Measurements from ENCODE around the gene TOR1AIP2. TPM values are rescaled to one million over a fixed set of nuclear protein-coding genes. Genes with fewer than 3 reads are reported as not detected.

The TOR1AIP2 gene
- total RNA-seq, 1 donor from 2014 or later, result 50.5 TPM

DNA sequence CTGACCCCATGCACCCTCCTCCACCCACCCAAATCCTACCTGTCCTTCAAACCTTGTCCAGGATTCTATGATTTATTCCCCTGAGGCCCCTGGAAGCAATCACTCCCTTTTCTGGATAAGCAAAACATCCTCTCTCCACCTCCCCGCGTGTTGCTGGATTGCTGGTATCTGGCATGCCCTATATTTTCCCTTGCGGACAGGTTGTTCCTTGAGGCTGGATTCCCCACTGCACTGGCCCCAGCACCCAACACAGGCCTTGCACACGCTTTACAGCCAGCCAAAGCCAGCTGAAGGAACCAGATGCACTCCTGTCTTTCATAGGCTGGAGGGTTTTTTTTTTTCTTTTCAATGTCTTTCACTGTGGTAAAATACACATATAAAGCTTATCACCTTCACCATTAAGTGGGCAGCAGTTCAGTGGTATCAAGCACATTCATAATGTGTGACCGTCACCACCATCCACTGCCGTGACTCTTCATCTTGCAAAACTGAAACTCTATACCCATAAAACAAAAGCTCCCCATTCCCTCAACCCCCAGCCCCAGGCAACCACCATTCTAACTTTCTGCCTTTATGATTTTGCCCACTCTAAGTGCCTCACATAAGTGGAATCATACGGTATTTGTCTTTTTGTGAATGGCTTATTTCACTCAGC lies 50.9 kb downstream of the TOR1AIP2 start:
- no peak for FAIRE-seq
- no peak for DNase-seq (ENCODE audit: low spot score in 2 of 2)

DNA sequence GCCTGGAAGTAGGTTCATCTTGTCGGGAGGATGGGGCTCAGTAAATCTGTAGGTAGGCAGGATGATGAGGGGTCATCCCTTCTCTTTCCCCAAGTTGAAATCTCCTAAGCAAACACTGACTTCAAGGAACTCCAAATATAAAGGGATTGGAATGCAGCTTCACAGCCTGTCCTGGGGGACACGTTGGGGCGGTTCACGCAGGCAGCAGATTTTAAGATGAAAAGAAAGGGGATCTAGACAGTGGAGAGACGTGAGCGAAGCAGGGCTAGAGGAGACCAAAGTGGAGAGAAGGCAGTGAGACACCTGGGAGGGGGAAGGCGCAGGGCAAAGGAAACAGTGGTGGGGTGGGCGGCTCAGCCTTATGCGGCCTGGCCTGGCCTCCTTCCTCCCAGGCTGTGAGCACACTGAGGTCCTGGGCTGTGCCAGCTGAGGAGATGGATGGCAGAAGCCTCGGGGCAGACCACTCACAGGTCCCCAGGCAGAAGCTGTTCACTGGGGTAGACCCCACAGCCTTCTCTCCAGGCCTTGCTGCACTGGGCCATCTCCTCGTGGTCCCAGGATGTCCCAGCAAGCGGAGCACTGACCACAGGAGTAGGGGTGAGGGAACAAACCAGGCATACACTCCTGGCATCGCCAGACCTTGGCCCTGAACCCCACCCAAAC lies 51.7 kb downstream of the TOR1AIP2 start:
- FAIRE-seq (no peak), DNase-seq (ENCODE audit: low spot score in 2 of 2) (no peak)

DNA sequence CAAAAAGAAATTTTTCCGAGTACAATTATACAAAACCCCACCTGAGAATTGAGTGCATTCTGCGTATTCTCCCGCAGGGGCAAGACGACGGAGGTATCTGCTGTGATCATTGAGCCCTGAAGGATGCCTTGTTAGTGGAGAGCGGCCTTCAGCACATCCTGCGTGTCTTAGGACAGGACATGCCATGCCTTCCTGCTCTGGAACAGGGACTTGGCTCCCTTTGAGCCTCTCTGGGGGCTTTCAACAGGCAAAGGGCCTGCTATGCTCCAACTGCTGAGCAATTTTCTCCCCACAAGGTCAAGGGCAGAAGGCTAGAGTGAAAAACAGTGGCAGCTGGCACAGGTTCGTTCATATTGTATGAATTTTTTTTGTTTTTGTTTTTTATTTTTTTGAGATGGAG lies 52.4 kb downstream of the TOR1AIP2 start:
- FAIRE-seq (no peak), DNase-seq (ENCODE audit: low spot score in 2 of 2) (no peak)

DNA sequence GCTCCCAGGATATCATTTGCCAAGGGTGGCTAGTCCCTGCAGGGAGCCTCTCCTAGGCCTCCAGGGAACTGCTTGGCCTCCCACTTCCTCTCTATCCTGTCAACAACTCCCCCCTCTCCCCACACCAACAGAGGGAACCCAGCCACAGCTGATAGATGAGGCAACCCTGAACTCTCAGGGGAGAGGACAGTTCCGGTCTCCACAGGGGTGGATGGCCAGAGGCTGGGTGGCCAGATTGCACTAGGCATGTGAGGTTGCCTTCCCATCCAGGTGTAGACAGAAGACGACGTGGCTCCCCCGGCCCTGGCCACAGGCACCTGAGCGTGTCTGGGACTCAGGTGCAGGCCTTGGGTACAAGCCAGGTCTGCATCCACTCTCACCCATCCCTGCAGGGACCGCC lies 53.3 kb downstream of the TOR1AIP2 start:
- DNase-seq (ENCODE audit: low spot score in 2 of 2) (no peak), FAIRE-seq (no peak)

DNA sequence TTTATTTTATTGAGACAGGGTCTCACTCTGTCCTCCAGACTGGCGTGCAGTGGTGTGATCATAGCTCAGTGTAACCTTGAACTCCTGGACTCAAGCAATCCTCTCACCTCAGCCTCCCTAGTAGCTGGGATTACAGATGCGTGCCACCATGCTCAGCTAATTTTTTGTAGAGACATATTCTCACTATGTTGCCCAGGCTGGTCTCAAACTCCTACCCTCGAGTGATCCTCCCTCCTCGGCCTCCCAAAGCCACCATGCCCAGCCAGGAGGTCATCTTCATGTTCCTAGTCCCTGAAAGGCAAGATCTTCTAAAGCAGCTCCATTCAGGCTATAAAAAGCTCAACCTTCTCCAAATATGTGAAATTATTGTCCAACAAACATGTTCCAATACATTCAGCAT lies 53.9 kb downstream of the TOR1AIP2 start:
- no peak for FAIRE-seq

DNA sequence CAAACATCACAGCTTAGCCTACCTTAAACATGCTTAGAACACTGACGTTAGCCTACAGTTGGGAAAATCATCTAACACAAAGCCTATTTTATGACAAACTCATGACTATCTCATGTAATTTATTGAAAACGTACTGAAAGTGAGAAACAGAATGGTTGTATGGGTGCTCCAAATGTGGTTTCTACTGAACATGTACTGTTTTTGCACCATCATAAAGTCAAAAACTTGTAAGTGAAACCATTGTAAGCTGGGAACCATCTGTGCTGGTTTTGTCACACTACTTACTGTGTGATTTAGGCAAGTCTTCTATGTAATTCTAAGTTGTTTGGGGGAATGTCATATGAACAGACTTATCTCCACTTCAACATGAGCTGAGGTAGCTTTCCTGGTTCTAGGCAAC lies 55.5 kb downstream of the TOR1AIP2 start:
- FAIRE-seq, result no peak
- DNase-seq (ENCODE audit: low spot score in 2 of 2), result no peak

More for the DNA sequence above, 53.9 kb downstream of the TOR1AIP2 start:
- DNase-seq (ENCODE audit: low spot score in 2 of 2), result no peak

DNA sequence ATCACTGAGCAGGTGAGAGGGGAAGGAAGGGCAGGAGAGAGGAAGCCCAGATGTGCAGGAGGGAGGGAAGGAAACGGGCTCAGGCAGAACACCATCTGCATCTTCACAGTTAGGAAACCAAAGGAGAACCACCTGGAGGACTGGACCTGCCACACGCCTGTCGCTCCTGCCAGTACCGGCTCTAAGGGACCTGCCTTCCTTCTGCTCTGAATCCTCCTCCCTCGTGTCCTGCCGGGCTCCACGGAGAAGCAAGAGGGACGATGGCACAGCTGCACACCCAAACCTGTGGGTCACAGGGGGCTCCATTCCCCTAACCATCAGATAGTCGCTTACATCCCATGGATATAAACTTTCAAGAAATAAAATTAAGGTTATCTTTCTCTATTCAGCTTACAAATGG lies 56.1 kb downstream of the TOR1AIP2 start:
- DNase-seq (ENCODE audit: low spot score in 2 of 2) (no peak), FAIRE-seq (no peak)

DNA sequence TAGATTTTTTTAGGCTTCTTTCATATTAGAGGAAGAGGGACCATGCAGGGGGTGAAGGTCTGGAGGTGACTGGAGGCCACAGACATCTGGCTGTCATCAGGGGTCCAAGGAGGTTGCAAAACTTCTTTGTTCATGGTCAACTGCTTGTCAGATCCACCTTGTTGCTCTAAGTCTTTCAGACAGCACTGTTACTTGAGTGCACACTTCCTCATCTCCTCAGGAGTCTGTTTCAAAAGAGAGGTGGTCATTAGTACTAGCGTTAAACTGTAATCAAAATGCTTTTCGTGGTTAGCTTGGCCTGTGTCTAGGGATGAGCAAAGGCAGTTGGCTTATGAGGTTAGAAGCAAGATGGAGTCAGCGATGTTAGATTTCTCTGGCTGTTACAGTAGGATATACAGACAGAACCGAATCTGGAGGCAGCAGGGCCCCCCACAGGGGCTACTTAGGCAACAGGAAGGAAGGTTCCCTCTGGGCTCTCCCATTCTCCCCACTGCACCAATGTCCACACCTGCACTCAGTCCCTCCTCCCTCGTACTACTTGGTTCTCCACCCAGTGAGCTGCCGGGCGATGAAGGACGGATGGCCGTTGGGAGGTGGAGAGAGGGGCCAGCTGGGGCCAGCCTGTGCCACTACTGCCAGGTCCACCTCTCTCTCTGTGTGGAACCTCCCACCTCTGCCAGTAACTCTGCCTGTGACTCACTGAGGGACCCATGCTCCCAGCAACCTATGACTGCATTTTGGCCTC lies 57.2 kb downstream of the TOR1AIP2 start:
- DNase-seq (ENCODE audit: low spot score in 2 of 2) (no peak), FAIRE-seq (no peak)

DNA sequence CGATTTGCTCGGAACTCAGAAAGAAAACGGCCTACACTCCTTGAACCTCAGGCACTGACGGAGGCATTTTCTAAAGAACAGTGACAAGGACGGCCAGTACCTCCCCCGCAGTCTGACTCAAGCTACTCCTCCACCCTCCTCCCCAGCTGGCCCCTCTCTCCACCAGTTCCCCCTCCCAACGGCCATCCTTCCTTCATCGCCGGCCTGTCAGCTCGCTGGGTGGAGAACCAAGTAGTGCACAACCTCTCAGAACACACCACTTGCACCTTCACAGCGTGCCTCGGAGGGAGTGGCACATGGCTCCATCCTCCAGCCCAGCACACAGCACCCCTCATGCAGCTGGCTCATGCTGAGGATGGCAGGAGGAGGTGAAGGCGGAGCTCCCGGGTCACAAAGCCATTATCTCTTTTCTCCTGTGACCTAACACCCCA lies 58.8 kb downstream of the TOR1AIP2 start:
- FAIRE-seq (no peak), DNase-seq (ENCODE audit: low spot score in 2 of 2) (peak in 1 of 2 donors; percentile 28)

DNA sequence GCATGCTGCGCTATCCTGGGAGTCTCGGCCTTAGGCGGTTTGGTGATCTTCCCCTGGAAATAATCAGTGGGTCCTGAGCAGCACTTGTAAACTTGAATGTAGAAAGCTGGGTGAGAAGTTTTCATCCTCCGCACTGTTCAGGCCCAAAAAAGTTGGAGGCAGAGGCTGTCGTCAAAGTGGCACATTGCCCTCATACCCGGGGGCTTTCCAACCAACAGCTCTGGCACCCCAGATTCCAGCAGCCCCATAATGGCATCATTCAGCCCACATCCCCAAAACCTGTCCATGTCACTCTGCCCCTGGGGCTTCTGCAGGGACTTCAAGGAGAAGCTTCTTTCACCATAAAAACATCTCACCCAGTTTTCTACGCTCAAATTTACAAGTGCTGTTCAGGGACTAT lies 59.3 kb downstream of the TOR1AIP2 start:
- DNase-seq (ENCODE audit: low spot score in 2 of 2), result no peak
- FAIRE-seq, result no peak

DNA sequence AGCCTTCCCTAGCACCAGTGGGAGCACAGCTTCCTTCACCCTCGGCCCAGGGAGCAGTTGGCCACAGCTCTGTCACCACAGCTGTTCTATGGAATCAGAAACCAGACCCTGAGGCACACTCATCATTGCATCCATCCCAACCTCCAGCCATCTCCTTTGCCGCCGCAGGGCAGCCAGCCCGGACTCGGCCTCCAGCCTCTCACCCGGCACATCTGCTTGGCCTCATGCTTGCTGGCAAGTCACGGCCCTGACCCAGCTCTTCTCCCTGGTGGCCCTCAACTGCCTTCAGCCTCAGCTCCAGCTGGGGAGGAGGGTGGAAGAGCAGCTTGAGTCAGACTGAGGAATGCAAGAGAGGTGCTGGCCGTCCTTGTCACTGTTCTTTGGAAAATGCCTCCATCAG lies 59.8 kb downstream of the TOR1AIP2 start:
- FAIRE-seq (no peak), DNase-seq (ENCODE audit: low spot score in 2 of 2) (no peak)

DNA sequence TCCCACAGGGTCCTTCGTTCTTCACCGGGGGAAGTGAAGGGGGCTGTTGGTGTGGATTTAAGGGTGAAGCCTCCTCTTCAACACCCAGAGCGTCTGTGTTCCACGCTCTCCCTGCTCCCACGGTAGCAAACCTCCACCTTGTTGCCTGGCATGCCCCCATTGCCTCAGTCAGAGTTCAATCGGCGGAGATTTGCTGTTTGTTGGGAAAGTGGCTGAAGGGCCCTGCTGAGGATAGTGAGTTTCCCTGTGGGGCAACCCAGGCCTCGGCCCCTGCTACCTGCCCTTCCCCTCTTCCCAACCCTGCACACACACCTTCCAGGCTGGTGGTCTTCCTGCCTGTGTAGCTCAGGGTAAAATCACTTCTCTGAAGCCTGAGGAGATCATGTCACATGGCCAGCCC lies 60.5 kb downstream of the TOR1AIP2 start:
- FAIRE-seq (no peak), DNase-seq (ENCODE audit: low spot score in 2 of 2) (no peak)

DNA sequence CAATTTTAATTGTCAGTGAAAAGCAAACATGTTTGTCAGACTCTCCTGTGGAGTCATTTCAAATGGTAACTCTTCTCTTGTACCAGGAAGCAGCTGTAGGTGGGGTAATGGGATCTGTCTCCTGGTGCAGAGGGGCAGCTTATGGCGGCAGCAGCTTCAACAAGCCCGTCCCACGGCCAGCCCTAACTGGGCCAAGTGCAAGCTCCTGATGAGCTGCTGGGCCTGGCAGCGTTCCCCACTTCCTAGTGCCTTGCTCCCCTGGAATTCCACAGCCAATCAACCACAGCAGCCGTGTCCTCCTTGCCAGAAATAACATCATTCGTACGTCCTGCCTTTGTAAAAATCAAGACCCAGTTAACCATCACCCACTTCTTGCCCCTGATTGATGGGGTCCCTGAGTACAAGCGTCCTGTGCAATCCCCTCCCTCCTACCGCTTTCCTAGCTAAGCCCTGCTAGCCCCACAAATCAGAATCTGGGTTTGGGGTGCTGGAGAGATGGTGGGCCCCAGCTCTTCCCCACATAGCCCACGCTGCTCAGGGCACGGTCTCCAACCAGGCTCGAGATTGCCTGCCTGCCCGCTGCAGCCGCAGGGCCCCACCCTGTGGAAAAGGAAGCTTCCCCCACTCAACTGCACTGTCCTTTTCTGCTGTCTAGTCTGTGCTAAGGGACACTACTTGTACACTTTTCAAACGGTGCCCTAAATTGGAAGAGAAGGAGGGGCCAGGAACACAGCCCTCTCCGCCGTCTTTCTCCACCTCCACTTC lies 61.2 kb downstream of the TOR1AIP2 start:
- FAIRE-seq (no peak), DNase-seq (ENCODE audit: low spot score in 2 of 2) (no peak)

DNA sequence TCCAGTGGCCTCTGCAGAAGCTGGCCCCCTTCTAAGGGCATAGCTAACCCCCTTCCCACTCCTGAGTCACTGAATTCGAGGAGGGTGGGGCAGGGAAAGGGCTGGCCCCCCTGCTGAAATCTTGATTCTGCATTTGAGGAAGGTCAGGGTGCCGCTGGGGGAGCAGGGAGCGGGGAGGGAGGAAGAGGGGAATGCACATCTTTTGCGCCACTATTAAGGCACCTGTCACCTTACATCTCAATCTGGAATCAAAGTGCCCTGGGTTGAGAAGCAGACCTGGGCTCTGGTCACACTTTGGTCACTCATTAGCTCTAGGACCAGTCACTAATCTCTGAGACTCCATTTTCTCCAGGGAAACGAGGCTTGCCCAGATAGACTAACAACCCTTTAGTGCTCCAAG lies 62.0 kb downstream of the TOR1AIP2 start:
- FAIRE-seq (no peak), DNase-seq (ENCODE audit: low spot score in 2 of 2) (no peak)

DNA sequence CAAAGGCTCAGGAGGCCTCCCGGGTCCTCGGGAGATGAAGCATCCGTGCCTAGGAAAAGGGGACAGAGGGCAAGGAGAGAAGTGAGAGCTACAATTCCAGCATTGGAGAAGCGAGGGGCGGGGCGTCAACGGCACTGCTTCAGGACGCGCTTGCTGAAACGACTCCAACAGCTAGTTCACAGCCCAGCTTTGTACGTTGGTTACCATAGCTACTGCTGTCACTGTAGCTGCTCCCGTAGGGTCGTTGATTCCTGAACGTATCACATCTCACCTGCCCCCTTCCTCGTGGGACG lies 63.1 kb downstream of the TOR1AIP2 start:
- no peak for FAIRE-seq
- DNase-seq (ENCODE audit: low spot score in 2 of 2), result no peak

DNA sequence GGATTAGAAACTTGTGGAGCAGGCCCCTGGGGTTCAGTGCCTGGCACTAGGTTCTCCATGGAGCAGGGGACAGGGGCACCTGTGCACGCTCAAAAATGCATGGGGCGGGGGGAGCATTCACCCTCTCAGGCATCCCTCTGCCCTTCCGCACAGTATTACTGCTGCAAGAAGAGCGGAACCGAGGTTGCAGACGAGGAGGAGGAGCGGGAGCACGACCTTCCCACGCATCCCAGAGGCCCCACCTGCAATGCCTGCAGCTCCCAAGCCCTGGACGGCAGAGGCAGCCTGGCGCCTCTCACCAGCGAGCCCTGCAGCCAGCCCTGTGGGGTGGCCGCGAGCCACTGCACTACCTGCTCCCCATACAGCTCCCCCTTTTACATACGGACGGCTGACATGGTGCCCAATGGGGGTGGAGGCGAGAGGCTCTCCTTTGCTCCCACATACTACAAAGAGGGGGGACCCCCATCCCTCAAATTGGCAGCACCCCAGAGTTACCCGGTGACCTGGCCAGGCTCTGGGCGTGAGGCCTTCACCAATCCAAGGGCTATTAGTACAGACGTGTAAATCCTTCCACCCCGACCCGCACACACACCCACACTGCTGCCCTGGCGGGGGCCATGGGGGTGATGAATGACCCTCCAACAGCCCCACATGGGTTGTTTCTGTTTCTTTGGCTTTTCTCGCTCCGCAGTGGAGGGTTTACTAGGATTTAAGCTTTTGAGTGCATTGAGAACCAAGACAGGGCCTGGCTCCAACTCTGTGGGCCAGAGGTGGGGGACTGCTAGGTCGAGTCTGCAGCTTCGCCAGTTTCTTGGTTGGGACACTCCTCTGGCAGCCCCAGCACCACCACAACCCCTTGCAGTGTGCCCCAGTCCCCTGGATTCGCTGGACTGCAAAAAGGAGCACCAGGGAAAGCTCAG lies 63.7 kb downstream of the TOR1AIP2 start:
- FAIRE-seq (no peak), DNase-seq (ENCODE audit: low spot score in 2 of 2) (no peak)

DNA sequence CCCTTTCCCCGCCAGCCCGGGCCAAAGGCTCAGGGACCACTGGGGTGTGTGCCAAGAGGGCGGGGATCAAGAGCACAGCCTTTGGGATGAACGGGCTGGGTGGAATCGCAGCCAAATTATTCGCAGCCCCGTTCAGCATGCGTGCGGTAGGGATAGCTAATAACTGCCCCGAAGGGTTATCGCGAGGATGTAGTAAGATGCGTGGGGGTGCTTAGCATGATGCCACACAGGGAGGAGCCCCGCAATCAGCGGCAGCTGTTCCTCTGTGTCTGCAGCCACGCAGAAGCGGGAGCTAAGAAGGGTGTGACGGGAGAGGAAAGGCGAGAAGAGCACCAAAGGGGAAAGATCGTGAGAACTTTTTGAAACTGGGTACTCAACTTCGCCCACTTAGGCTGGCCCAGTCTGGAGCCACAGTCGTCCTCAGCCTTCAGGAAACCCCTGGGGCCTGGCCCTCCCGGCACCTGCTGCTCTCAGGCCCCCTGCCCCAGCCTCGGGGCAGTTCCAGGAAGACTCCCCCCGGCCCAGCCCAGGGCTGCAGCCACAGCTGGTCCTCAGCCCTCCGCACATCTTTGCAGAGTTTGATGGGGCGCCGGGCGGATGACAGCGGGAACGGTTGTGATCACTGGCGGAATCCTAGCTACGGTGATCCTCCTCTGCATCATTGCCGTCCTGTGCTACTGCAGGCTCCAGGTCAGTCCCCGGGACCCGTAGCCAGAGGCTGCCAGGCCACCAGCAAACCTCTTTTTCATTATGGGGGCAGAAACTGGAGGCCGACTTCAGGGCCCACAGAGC lies 64.9 kb downstream of the TOR1AIP2 start:
- no peak for DNase-seq (ENCODE audit: low spot score in 2 of 2)
- no peak for FAIRE-seq

DNA sequence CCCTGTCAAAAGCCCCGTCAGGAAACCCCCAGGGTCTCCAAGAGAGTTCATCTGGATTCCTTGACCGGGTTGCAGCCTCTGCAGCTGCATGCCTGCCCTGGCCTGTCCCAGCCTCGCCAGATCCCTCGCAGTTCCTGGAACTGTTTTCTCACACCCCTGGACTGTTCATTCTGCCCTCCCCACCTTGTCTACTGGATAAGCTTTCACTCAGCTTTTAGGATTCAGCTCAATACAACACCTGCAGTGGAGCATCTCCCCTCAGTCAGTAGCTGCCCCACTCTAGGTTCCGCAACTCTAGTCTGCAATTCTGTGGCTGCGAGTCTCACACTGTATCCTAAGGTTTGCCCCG lies 67.3 kb downstream of the TOR1AIP2 start:
- no peak for FAIRE-seq
- DNase-seq (ENCODE audit: low spot score in 2 of 2), result no peak

Measured in frontal cortex (tissue), 4 donors.